HG03103 (cell line): ENCODE results near the gene SEC31A.
"Not testable (repeated sequence)": the region's sequence is repeated elsewhere in the genome, so short reads cannot be mapped to it uniquely, and the experiment has no call there.

Experiments used
- ATAC-seq: cut with Tn5 transposase; IDR thresholded peaks from one replicate; pipeline ENCODE4 v1.9.1; 2021; ENCODE audit warnings: low read depth; ENCODE audit not compliant: unreplicated experiment

Gene SEC31A

GRCh38 chr4:82890901-82891706 is at the start of gene SEC31A:
Gene SEC31A, minus strand, starts transcription at chr4:82891153. Its CDS starts 9,217 bp downstream, at chr4:82881936.
- ATAC-seq, result peak; percentile 90

GRCh38 chr4:82939414-82939813 is 48.5 kb upstream of the SEC31A start:
- no peak for ATAC-seq

- no peak for ATAC-seq
These were observed 43.5 kb upstream of the SEC31A start for GRCh38 chr4:82934441-82934840.

- ATAC-seq, result no peak
These were observed 40.1 kb upstream of the SEC31A start for GRCh38 chr4:82930848-82931755.

GRCh38 chr4:82921795-82922194 is 30.8 kb upstream of the SEC31A start:
- no peak for ATAC-seq

- ATAC-seq, result no peak
These were observed 28.4 kb upstream of the SEC31A start for GRCh38 chr4:82919386-82919785.

GRCh38 chr4:82918091-82918490 is 27.1 kb upstream of the SEC31A start:
- ATAC-seq, result no peak

GRCh38 chr4:82913968-82914367 is 23.0 kb upstream of the SEC31A start:
- ATAC-seq, result not testable (repeated sequence)

GRCh38 chr4:82913305-82913704 is 22.4 kb upstream of the SEC31A start:
- ATAC-seq, result no peak

- no peak for ATAC-seq
These were observed 18.4 kb upstream of the SEC31A start for GRCh38 chr4:82909326-82909725.

GRCh38 chr4:82906469-82906868 is 15.5 kb upstream of the SEC31A start:
- ATAC-seq, result peak; percentile 38

- peak; percentile 48 for ATAC-seq
These were observed 14.3 kb upstream of the SEC31A start for GRCh38 chr4:82905205-82905604.

GRCh38 chr4:82903737-82904136 is 12.8 kb upstream of the SEC31A start:
- no peak for ATAC-seq

- no peak for ATAC-seq
These were observed 10.3 kb upstream of the SEC31A start for GRCh38 chr4:82901183-82901718.

- ATAC-seq, result peak; percentile 84
These were observed 9.6 kb upstream of the SEC31A start, which contains the start of gene THAP9 for GRCh38 chr4:82900411-82901182. Gene THAP9, plus strand, starts transcription at chr4:82900735. Its CDS starts 68 bp downstream, at chr4:82900803.

- ATAC-seq, result peak; percentile 3
These were observed 9.1 kb upstream of the SEC31A start for GRCh38 chr4:82900066-82900410.

- no peak for ATAC-seq
These were observed 8.6 kb upstream of the SEC31A start for GRCh38 chr4:82899374-82900065.

GRCh38 chr4:82898322-82899243 is 7.6 kb upstream of the SEC31A start:
- ATAC-seq, result no peak

GRCh38 chr4:82896755-82897154 is 5.8 kb upstream of the SEC31A start:
- ATAC-seq, result no peak
